SK-N-SH (cell line): Measurements from ENCODE around the gene HOMER1. TPM values are rescaled to one million over a fixed set of nuclear protein-coding genes. Genes with fewer than 3 reads are reported as not detected.
A peak's percentile ranks its signal among the peaks of the same experiment; 100 is the strongest.

Source experiments
- CTCF ChIA-PET: fragments of 300-600, 350-600 bp; formaldehyde crosslinking; extraction: SDS; loops from one replicate; lab custom pipeline; 2021; lab: Yijun Ruan, JAX
- POLR2A ChIA-PET: fragments of 350-600 bp; sonication (Branson Sonifier 250); formaldehyde crosslinking; extraction: SDS; loops from one replicate; lab custom pipeline; 2020; ENCODE audit warnings: antibody characterized with exemption, inconsistent platforms; lab: Yijun Ruan, JAX
- DNase-seq: peaks from one replicate; pipeline ENCODE4 v3.0.0; 2012
- H2AFZ ChIP-seq: fragments of 200-600 bp; sonication (generic); 2 replicates; pipeline ENCODE4 v1.8.1; 2016; ENCODE audit warnings: antibody characterized with exemption, mild to moderate bottlenecking, low read depth
- H3F3A ChIP-seq: fragments of 200-600 bp; sonication (generic); replicated peaks from 2 replicates; pipeline ENCODE3; 2016; ENCODE audit warnings: antibody characterized with exemption, mild to moderate bottlenecking; ENCODE audit not compliant: insufficient read depth
- H3K27ac ChIP-seq, 2 experiments: fragments of 200-500 bp in 1 of 2; fragments of 200-600 bp in 1 of 2; sonication (Bioruptor generic) in 1 of 2; sonication (generic), shearing (Covaris generic) in 1 of 2; 2 replicates each; pipeline versions ENCODE4 v1.5.1 to v1.6.1; 2014 to 2016; ENCODE audit warnings: low read depth in 2 of 2, inconsistent platforms in 1 of 2, low read length in 1 of 2, mild to moderate bottlenecking in 1 of 2, mixed read lengths in 1 of 2
- H3K27me3 ChIP-seq: fragments of 200-600 bp; sonication (generic), shearing (Covaris generic); 2 replicates; pipeline ENCODE4 v1.6.1; 2016; ENCODE audit warnings: mixed run types; ENCODE audit not compliant: insufficient read depth
- H3K36me3 ChIP-seq, 2 experiments: fragments of 200-500 bp in 1 of 2; fragments of 200-600 bp in 1 of 2; sonication (Bioruptor generic) in 1 of 2; sonication (generic) in 1 of 2; replicated peaks in 1 of 2; 2 replicates each; pipeline versions ENCODE3 to v1.5.1; 2014 to 2016; ENCODE audit warnings: low read length in 1 of 2, mild to moderate bottlenecking in 1 of 2; ENCODE audit not compliant: insufficient read depth in 2 of 2, control insufficient read depth in 1 of 2
- H3K4me1 ChIP-seq, 2 experiments: fragments of 200-500 bp in 1 of 2; fragments of 200-600 bp in 1 of 2; sonication (Bioruptor generic) in 1 of 2; sonication (generic), shearing (Covaris generic) in 1 of 2; 2 replicates each; pipeline versions ENCODE4 v1.5.1 to v1.6.1; 2014 to 2016; ENCODE audit warnings: low read depth in 1 of 2, low read length in 1 of 2, mixed run types in 1 of 2; ENCODE audit not compliant: insufficient read depth in 2 of 2, control insufficient read depth in 1 of 2
- H3K4me2 ChIP-seq: fragments of 200-600 bp; sonication (generic), shearing (Covaris generic); 2 replicates; pipeline ENCODE4 v1.6.1; 2017; ENCODE audit warnings: mixed run types
- H3K4me3 ChIP-seq, 2 experiments: fragments of 200-500 bp in 1 of 2; fragments of 200-600 bp in 1 of 2; sonication (Bioruptor generic) in 1 of 2; sonication (generic), shearing (Covaris generic) in 1 of 2; 2 replicates each; pipeline versions ENCODE4 v1.5.1 to v1.8.1; 2014 to 2016; ENCODE audit warnings: low read depth in 2 of 2, inconsistent platforms in 1 of 2, low read length in 1 of 2, mild to moderate bottlenecking in 1 of 2, mixed read lengths in 1 of 2, moderate library complexity in 1 of 2
- H3K79me2 ChIP-seq: fragments of 200-600 bp; sonication (generic); 2 replicates; pipeline ENCODE4 v1.8.1; 2017; ENCODE audit warnings: mild to moderate bottlenecking; ENCODE audit not compliant: insufficient read depth
- H3K9ac ChIP-seq: fragments of 200-600 bp; sonication (generic); 2 replicates; pipeline ENCODE4 v1.6.1; 2017; ENCODE audit warnings: mixed run types
- H3K9me2 ChIP-seq: fragments of 200-600 bp; sonication (generic); 2 replicates; pipeline ENCODE4 v1.6.1; 2017; ENCODE audit warnings: mixed run types
- H3K9me3 ChIP-seq: fragments of 200-600 bp; sonication (generic); 2 replicates; pipeline ENCODE4 v1.6.1; 2017; ENCODE audit warnings: mixed run types, mild to moderate bottlenecking, moderate library complexity
- H4K20me1 ChIP-seq: fragments of 200-600 bp; sonication (generic); 2 replicates; pipeline ENCODE4 v1.6.1; 2017; ENCODE audit warnings: mild to moderate bottlenecking, mixed run types; ENCODE audit not compliant: insufficient read depth
- ELF1 ChIP-seq: IDR thresholded peaks from 2 replicates; pipeline ENCODE4 v1.4.0; 2012
- FOSL2 ChIP-seq: IDR thresholded peaks from 2 replicates; pipeline ENCODE4 v1.4.0; 2012; ENCODE audit warnings: low read depth, mild to moderate bottlenecking, moderate library complexity, borderline replicate concordance
- JUND ChIP-seq: IDR thresholded peaks from 2 replicates; pipeline ENCODE4 v1.4.0; 2012
- MXI1 ChIP-seq: IDR thresholded peaks from 2 replicates; pipeline ENCODE4 v1.6.1; 2012; ENCODE audit warnings: mild to moderate bottlenecking, low read depth, low read length, improper control_type of control experiment
- POLR2AphosphoS5 ChIP-seq: IDR thresholded peaks from 2 replicates; pipeline ENCODE4 v1.6.1; 2012; ENCODE audit warnings: low read depth, low read length
- RXRA ChIP-seq: IDR thresholded peaks from 2 replicates; pipeline ENCODE4 v1.4.0; 2012; ENCODE audit warnings: low read depth, mild to moderate bottlenecking, borderline replicate concordance
- SMC3 ChIP-seq: IDR thresholded peaks from 2 replicates; pipeline ENCODE4 v1.6.1; 2012; ENCODE audit warnings: low read depth, low read length, improper control_type of control experiment
- YY1 ChIP-seq: IDR thresholded peaks from 2 replicates; pipeline ENCODE4 v1.4.0; 2012; ENCODE audit warnings: low read depth, mild to moderate bottlenecking
- WGBS: methylation state at CpG from one replicate; pipeline ENCODE4 v1.1.6; 2017; ENCODE audit warnings: low lambda C conversion rate; 5-methylcytosine and 5-hydroxymethylcytosine counted together
- polyA plus RNA-seq, 3 experiments: library from polyadenylated mRNA; depleted of rRNA; stranded (reverse); fragments of >200 nt; gene quantifications; 2 replicates each; pipeline ENCODE4 v1.2.3, GENCODE V29; 2012
- TF ChIP-seq, protein P1 (sequence below): IDR thresholded peaks from 2 replicates; pipeline ENCODE4 v1.4.0; 2012; ENCODE audit warnings: low read depth, borderline replicate concordance

The HOMER1 gene
- polyA plus RNA-seq, 1 of the 3 experiments (the other 2 are of a cell fraction) = 2.2 TPM

- TF ChIP-seq, protein P1, sequence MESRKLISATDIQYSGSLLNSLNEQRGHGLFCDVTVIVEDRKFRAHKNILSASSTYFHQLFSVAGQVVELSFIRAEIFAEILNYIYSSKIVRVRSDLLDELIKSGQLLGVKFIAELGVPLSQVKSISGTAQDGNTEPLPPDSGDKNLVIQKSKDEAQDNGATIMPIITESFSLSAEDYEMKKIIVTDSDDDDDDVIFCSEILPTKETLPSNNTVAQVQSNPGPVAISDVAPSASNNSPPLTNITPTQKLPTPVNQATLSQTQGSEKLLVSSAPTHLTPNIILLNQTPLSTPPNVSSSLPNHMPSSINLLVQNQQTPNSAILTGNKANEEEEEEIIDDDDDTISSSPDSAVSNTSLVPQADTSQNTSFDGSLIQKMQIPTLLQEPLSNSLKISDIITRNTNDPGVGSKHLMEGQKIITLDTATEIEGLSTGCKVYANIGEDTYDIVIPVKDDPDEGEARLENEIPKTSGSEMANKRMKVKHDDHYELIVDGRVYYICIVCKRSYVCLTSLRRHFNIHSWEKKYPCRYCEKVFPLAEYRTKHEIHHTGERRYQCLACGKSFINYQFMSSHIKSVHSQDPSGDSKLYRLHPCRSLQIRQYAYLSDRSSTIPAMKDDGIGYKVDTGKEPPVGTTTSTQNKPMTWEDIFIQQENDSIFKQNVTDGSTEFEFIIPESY = no peak
- TF ChIP-seq POLR2AphosphoS5 = no peak
- TF ChIP-seq FOSL2 = no peak
These were observed 49.3 kb upstream of the HOMER1 start (continued) for GRCh38 chr5:79563247-79563590.

DNA sequence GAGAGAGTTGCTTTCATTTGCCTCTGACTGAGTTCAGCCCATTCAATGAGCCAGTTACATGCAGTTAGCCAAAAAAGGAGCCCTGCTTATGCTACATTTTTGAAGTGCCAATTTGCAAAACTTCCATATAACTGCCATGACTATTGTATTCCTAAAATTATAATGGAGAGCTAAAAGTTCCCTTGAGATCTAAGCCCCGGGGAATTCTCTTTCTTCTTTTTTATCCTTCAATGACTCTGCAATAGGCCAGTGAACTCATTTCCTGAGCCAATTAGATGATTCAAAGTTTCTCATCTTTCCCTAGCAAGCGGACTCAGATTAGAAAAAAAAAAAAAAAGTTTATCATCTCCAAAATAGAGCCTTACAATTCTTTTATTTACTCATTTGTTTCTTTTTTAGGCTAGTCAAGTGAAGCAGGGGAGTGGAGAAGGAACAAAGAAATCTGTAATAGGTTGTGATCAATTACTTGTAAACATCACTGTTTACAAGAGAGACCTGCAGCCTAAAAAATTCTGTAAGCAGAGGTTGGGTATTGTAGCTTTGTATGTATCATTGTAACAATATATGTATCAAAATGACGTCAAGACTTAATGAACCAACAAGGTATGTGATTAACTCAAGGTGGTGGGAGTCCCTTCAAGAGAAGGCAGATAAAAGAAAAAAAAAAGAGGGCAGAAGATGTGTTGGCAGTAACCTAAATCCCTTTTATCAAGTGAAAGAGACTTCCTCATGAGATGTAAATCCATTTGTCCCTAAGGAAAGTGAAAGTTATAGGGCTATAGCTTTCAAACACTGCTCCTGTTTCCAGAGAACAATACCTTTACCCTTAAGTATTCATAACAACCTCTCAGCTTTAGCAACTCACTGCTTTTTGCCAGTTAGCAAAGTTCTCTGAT, 48.7 kb upstream of the HOMER1 start:
- 0 out of 2 replicates have a peak, but pooled peaks have one; percentile 13 for TF ChIP-seq JUND
- no peak for TF ChIP-seq RXRA
- peak; percentile 10; the same call in 1 of the 2 replicates for TF ChIP-seq FOSL2
- H4K20me1 ChIP-seq = no peaks in the 10 kb centered on the region
- no peaks in the 10 kb centered on the region for H3K36me3 ChIP-seq
- DNase-seq = no peak
- H3K4me1 ChIP-seq = peaks cover 0 to 12% of the 10 kb centered on the region in 2 experiments; a peak in 2 of 4 replicates
- no peaks in the 10 kb centered on the region for H3K27me3 ChIP-seq
- no peaks in the 10 kb centered on the region for H3K9me3 ChIP-seq
- no peaks in the 10 kb centered on the region for H3K79me2 ChIP-seq
- WGBS = 38% methylated on average over 3 of the region's 3 CpGs
- H2AFZ ChIP-seq = peak overlapping the region; percentile 92
- peak overlapping the region in 1 of 2 experiments; percentile 64; a peak in 2 of 4 replicates for H3K27ac ChIP-seq
- POLR2A ChIA-PET = no interaction called here
- peaks cover 12% of the 10 kb centered on the region for H3F3A ChIP-seq
- H3K9me2 ChIP-seq = no peaks in the 10 kb centered on the region
- CTCF ChIA-PET = interaction anchor here (0.6 to 3.4 kb wide), 4 partner anchors 9 to 294 kb away, joined by 3 to 17 read pairs (median 7); no protein-coding TSS in a partner anchor
- H3K9ac ChIP-seq = peak overlapping the region; percentile 7; the same call in 1 of the 2 replicates
- no peak overlapping the region; a peak in 1 of 4 replicates for H3K4me3 ChIP-seq
- peak overlapping the region; percentile 42; the same call in 1 of the 2 replicates for H3K4me2 ChIP-seq

GRCh38 chr5:79561525-79561893, 47.6 kb upstream of the HOMER1 start:
- POLR2A ChIA-PET = no interaction called here
- Histone ChIP-seq H3K27me3 (no peaks in the 10 kb centered on the region), H3K4me2 (no peak overlapping the region), H3K4me1 (peaks cover 0 to 12% of the 10 kb centered on the region in 2 experiments; a peak in 2 of 4 replicates), H3K9me2 (no peaks in the 10 kb centered on the region), H3F3A (peaks cover 12% of the 10 kb centered on the region), H2AFZ (peak overlapping the region; percentile 84), H3K9me3 (no peaks in the 10 kb centered on the region), H3K9ac (no peak overlapping the region), H3K4me3 (no peak overlapping the region), H3K79me2 (no peaks in the 10 kb centered on the region), H3K36me3 (no peaks in the 10 kb centered on the region), H4K20me1 (no peaks in the 10 kb centered on the region), H3K27ac (peak overlapping the region in 1 of 2 experiments; percentile 64; a peak in 2 of 4 replicates)
- TF ChIP-seq ELF1 = no peak
- TF ChIP-seq YY1 = no peak
- TF ChIP-seq SMC3 = no peak
- no peak for TF ChIP-seq MXI1
- no peak for TF ChIP-seq FOSL2
- TF ChIP-seq POLR2AphosphoS5 = no peak
- CTCF ChIA-PET = interaction anchor here (1.5 to 3.4 kb wide), 2 partner anchors 293 to 295 kb away, joined by 4 to 17 read pairs; no protein-coding TSS in a partner anchor
- DNase-seq = no peak
- WGBS = 69% methylated on average over 3 of the region's 3 CpGs
